HepG2 (cell line): Measurements from ENCODE around the gene PPP1R18. TPM values are rescaled to one million over a fixed set of nuclear protein-coding genes. Genes with fewer than 3 reads are reported as not detected.

Source experiments
- ADNP ChIP-seq: sonication (generic); formaldehyde crosslinking; IDR thresholded peaks from 2 replicates; pipeline ENCODE4 v1.4.0; 2020; ENCODE audit warnings: missing genetic modification reagents
- CCAR2 ChIP-seq: fragments of 200-400 bp; formaldehyde crosslinking; optimal IDR thresholded peaks from 2 replicates; pipeline ENCODE3; 2018; ENCODE audit warnings: low read depth, mild to moderate bottlenecking, low read length, moderate library complexity
- FOXM1 ChIP-seq: sonication (generic); formaldehyde crosslinking; IDR thresholded peaks from 2 replicates; pipeline ENCODE4 v1.5.0; 2020; ENCODE audit warnings: missing genetic modification reagents
- IRF9 ChIP-seq: sonication (generic); formaldehyde crosslinking; IDR thresholded peaks from 2 replicates; pipeline ENCODE4 v1.8.0; 2022; ENCODE audit warnings: missing genetic modification reagents, mild to moderate bottlenecking, borderline replicate concordance
- KLF9 ChIP-seq: IDR thresholded peaks from 2 replicates; pipeline ENCODE4 v1.6.1; 2016; ENCODE audit warnings: low read depth
- SPEN ChIP-seq: sonication (generic); formaldehyde crosslinking; IDR thresholded peaks from 2 replicates; pipeline ENCODE4 v1.5.1; 2020; ENCODE audit warnings: low read depth, mild to moderate bottlenecking, missing genetic modification reagents
- STAG1 ChIP-seq: sonication (generic); formaldehyde crosslinking; IDR thresholded peaks from 2 replicates; pipeline ENCODE4 v1.4.0; 2020; ENCODE audit warnings: missing genetic modification reagents
- TOPORS ChIP-seq: sonication (generic); formaldehyde crosslinking; IDR thresholded peaks from 2 replicates; pipeline ENCODE4 v1.8.0; 2023; ENCODE audit warnings: mild to moderate bottlenecking, missing genetic modification reagents
- TP53 ChIP-seq: sonication (generic); formaldehyde crosslinking; conservative IDR thresholded peaks from 2 replicates; pipeline ENCODE4 v1.4.0; 2020; ENCODE audit warnings: missing genetic modification reagents
- ZFP90 ChIP-seq: sonication (generic); formaldehyde crosslinking; IDR thresholded peaks from 2 replicates; pipeline ENCODE4 v1.8.0; 2022; ENCODE audit warnings: missing genetic modification reagents, mild to moderate bottlenecking, inconsistent platforms, borderline replicate concordance
- ZNF121 ChIP-seq: sonication (generic); formaldehyde crosslinking; IDR thresholded peaks from 2 replicates; pipeline ENCODE4 v1.5.0; 2020; ENCODE audit warnings: mild to moderate bottlenecking, missing genetic modification reagents
- ZNF143 ChIP-seq: sonication (generic); formaldehyde crosslinking; IDR thresholded peaks from 2 replicates; pipeline ENCODE4 v1.4.0; 2020; ENCODE audit warnings: missing genetic modification reagents
- ZNF30 ChIP-seq: sonication (generic); formaldehyde crosslinking; IDR thresholded peaks from 2 replicates; pipeline ENCODE4 v1.5.0; 2020; ENCODE audit warnings: mild to moderate bottlenecking, missing genetic modification reagents
- ZNF44 ChIP-seq: sonication (generic); formaldehyde crosslinking; IDR thresholded peaks from 2 replicates; pipeline ENCODE4 v1.5.1; 2020; ENCODE audit warnings: mild to moderate bottlenecking, missing genetic modification reagents
- ZNF660 ChIP-seq: sonication (generic); formaldehyde crosslinking; IDR thresholded peaks from 2 replicates; pipeline ENCODE4 v1.5.1; 2020; ENCODE audit warnings: mild to moderate bottlenecking, low read depth, missing genetic modification reagents, borderline replicate concordance
- ZNF737 ChIP-seq: sonication (generic); formaldehyde crosslinking; IDR thresholded peaks from 2 replicates; pipeline ENCODE4 v1.5.0; 2020; ENCODE audit warnings: missing genetic modification reagents, mild to moderate bottlenecking, borderline replicate concordance
- ZSCAN9 ChIP-seq: IDR thresholded peaks from 2 replicates; pipeline ENCODE4 v1.6.1; 2016; ENCODE audit warnings: borderline replicate concordance
- polyA plus RNA-seq, 8 experiments: library from polyadenylated mRNA; depleted of rRNA in 3 of 8; stranded (reverse) in 7 of 8; unstranded in 1 of 8; fragments of >200 nt; fragmentation: Illumina TruSeq in 4 of 8; extraction: Trizol in 4 of 8; gene quantifications; 2 replicates each; pipeline versions ENCODE4 v1.2.1 to v1.2.3, GENCODE V29; 2011 to 2016; ENCODE audit warnings: low read depth in 4 of 8, missing spikeins in 1 of 8, mixed read lengths in 1 of 8; ENCODE audit not compliant: insufficient read depth in 1 of 8
- total RNA-seq, 5 experiments: library from RNA; depleted of rRNA; stranded (reverse); fragments of >200 nt; fragmentation: Illumina TruSeq; extraction: Trizol; gene quantifications; 2 replicates each; pipeline ENCODE4 v1.2.3, GENCODE V29; 2016; ENCODE audit warnings: low read depth in 1 of 5
- TF ChIP-seq, protein P1 (sequence below): IDR thresholded peaks from 2 replicates; pipeline ENCODE4 v1.6.1; 2016; ENCODE audit warnings: missing compliant biosample characterization, missing genetic modification reagents, borderline replicate concordance
- TF ChIP-seq, protein P2 (sequence below): sonication (generic); formaldehyde crosslinking; IDR thresholded peaks from 2 replicates; pipeline ENCODE4 v1.8.1; 2023; ENCODE audit warnings: missing genetic modification reagents, mild to moderate bottlenecking, borderline replicate concordance
- TF ChIP-seq, protein P3 (sequence below): sonication (generic); formaldehyde crosslinking; IDR thresholded peaks from 2 replicates; pipeline ENCODE4 v1.8.1; 2023; ENCODE audit warnings: missing genetic modification reagents, inconsistent platforms, borderline replicate concordance
- TF ChIP-seq, protein P4 (sequence below): sonication (generic); formaldehyde crosslinking; IDR thresholded peaks from 2 replicates; pipeline ENCODE4 v1.4.0; 2020; ENCODE audit warnings: missing genetic modification reagents, borderline replicate concordance

PPP1R18 gene
- total and polyA plus RNA-seq, 2 of the 13 experiments (the other 11 are each of a cell fraction or from before 2014, with no cell fraction given) = 4.9 to 9.2 TPM

- TF ChIP-seq, protein P1, sequence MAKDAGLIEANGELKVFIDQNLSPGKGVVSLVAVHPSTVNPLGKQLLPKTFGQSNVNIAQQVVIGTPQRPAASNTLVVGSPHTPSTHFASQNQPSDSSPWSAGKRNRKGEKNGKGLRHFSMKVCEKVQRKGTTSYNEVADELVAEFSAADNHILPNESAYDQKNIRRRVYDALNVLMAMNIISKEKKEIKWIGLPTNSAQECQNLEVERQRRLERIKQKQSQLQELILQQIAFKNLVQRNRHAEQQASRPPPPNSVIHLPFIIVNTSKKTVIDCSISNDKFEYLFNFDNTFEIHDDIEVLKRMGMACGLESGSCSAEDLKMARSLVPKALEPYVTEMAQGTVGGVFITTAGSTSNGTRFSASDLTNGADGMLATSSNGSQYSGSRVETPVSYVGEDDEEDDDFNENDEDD (CRISPR knock-in tag) = peak; percentile 91
- TF ChIP-seq ZNF737 (CRISPR knock-in tag) (peak; percentile 80; the same call in 1 of the 2 replicates), ZFP90 (CRISPR knock-in tag) (peak; percentile 99), ZNF121 (CRISPR knock-in tag) (no peak; the same call in 1 of the 2 replicates), ZNF660 (CRISPR knock-in tag) (0 out of 2 replicates have a peak, but pooled peaks have one; percentile 22), CCAR2 (no peak), TOPORS (CRISPR knock-in tag) (no peak), IRF9 (CRISPR knock-in tag) (peak; percentile 96), ZSCAN9 (CRISPR knock-in tag) (peak; percentile 11; the same call in 1 of the 2 replicates), TP53 (CRISPR knock-in tag) (peak; percentile 85; the same call in 1 of the 2 replicates), FOXM1 (CRISPR knock-in tag) (no peak; the same call in 1 of the 2 replicates), ZNF44 (CRISPR knock-in tag) (peak; percentile 99), ZNF30 (CRISPR knock-in tag) (peak; percentile 91), ADNP (CRISPR knock-in tag) (0 out of 2 replicates have a peak, but pooled peaks have one; percentile 33), SPEN (CRISPR knock-in tag) (peak; percentile 98), KLF9 (peak; percentile 97), ZNF143 (peak; percentile 50), STAG1 (CRISPR knock-in tag) (no peak)
- TF ChIP-seq, protein P2, sequence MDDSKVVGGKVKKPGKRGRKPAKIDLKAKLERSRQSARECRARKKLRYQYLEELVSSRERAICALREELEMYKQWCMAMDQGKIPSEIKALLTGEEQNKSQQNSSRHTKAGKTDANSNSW = peak; percentile 75; the same call in 1 of the 2 replicates
- TF ChIP-seq, protein P3, sequence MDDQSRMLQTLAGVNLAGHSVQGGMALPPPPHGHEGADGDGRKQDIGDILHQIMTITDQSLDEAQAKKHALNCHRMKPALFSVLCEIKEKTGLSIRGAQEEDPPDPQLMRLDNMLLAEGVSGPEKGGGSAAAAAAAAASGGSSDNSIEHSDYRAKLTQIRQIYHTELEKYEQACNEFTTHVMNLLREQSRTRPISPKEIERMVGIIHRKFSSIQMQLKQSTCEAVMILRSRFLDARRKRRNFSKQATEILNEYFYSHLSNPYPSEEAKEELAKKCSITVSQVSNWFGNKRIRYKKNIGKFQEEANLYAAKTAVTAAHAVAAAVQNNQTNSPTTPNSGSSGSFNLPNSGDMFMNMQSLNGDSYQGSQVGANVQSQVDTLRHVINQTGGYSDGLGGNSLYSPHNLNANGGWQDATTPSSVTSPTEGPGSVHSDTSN = peak; percentile 82; the same call in 1 of the 2 replicates
- TF ChIP-seq, protein P4, sequence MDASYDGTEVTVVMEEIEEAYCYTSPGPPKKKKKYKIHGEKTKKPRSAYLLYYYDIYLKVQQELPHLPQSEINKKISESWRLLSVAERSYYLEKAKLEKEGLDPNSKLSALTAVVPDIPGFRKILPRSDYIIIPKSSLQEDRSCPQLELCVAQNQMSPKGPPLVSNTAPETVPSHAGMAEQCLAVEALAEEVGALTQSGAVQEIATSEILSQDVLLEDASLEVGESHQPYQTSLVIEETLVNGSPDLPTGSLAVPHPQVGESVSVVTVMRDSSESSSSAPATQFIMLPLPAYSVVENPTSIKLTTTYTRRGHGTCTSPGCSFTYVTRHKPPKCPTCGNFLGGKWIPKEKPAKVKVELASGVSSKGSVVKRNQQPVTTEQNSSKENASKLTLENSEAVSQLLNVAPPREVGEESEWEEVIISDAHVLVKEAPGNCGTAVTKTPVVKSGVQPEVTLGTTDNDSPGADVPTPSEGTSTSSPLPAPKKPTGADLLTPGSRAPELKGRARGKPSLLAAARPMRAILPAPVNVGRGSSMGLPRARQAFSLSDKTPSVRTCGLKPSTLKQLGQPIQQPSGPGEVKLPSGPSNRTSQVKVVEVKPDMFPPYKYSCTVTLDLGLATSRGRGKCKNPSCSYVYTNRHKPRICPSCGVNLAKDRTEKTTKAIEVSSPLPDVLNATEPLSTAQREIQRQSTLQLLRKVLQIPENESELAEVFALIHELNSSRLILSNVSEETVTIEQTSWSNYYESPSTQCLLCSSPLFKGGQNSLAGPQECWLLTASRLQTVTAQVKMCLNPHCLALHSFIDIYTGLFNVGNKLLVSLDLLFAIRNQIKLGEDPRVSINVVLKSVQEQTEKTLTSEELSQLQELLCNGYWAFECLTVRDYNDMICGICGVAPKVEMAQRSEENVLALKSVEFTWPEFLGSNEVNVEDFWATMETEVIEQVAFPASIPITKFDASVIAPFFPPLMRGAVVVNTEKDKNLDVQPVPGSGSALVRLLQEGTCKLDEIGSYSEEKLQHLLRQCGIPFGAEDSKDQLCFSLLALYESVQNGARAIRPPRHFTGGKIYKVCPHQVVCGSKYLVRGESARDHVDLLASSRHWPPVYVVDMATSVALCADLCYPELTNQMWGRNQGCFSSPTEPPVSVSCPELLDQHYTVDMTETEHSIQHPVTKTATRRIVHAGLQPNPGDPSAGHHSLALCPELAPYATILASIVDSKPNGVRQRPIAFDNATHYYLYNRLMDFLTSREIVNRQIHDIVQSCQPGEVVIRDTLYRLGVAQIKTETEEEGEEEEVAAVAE = peak; percentile 55
Observed at GRCh38 chr6:30647242-30648116, 39.0 kb downstream of the PPP1R18 start (continued).
